ENCODE measurements around the gene LRRC61.
A peak's percentile ranks its signal among the peaks of the same experiment; 100 is the strongest.

The LRRC61 gene

DNA sequence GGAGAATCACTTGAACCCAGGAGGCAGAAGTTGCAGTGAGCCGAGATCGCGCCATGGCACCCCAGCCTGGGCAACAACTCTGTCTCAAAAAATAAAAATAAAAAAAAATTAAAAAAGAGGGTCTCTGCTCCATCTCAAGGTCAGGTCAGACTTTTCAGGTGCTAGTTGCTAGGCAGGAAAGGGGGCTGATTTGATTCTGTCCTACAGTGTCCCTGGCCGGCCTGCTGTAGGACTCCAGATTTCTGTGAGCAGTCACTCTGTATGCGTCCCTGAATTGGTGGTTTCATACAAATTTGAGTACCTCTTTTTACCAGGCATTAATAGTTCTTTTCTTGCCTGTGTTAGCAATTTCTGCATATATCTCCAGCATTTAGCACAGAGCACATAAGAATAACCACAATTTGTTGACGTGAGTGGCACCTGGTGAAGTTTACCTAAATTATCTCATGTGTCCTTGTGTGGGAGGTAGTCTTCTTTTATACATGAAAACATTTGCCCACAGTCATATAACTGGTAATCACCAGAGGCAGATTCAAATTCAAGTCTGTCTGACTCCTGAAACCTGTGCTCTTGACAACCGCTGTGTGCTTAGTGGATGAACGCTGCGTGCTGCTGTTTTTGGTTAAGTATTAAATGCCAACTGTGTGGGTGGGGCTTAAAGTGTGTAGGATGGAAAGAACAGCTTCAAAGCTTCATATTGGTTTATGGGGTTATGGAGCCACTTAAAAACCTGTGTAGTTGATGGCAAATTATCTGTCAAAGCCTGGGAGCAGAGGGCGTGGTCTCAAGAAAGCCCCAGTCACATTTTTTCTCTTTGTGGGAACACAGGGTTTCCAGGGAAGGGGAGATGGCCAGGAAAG, 52.7 kb downstream of the LRRC61 start:
- H3K27ac Mint-ChIP-seq: peak overlapping the region; percentile 73

DNA sequence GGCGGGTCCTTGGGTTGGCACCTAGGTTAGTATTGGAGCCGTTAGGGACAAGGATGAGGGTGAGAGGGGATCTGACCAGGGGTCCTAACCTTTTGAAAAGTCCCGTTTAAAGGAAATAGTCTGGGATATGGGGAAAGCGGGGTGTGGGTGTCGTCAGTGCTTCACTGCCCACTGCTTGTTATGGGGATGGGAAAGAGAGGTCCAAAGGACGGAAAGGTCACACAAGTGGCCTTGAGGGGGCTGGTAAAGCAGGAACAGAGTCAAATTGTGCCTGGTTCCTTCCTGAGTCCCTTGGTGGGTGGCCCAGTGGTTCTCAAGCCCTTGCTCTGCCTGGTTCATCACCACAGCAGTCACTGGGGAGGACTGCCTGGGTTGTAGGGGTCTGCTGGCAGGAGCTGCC, 53.4 kb downstream of the LRRC61 start:
- no peak for DNase-seq
- peaks cover 8% of the 10 kb centered on the region for H3K27me3 Mint-ChIP-seq (ENCODE audit: low read depth, poor library complexity)
- TF ChIP-seq, protein P1, sequence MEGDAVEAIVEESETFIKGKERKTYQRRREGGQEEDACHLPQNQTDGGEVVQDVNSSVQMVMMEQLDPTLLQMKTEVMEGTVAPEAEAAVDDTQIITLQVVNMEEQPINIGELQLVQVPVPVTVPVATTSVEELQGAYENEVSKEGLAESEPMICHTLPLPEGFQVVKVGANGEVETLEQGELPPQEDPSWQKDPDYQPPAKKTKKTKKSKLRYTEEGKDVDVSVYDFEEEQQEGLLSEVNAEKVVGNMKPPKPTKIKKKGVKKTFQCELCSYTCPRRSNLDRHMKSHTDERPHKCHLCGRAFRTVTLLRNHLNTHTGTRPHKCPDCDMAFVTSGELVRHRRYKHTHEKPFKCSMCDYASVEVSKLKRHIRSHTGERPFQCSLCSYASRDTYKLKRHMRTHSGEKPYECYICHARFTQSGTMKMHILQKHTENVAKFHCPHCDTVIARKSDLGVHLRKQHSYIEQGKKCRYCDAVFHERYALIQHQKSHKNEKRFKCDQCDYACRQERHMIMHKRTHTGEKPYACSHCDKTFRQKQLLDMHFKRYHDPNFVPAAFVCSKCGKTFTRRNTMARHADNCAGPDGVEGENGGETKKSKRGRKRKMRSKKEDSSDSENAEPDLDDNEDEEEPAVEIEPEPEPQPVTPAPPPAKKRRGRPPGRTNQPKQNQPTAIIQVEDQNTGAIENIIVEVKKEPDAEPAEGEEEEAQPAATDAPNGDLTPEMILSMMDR (IDR thresholded peaks at IDR 0.05): no peak
- peak overlapping the region; percentile 73 for H3K27ac Mint-ChIP-seq
- peaks cover 25% of the 10 kb centered on the region for H3K36me3 Mint-ChIP-seq (ENCODE audit: low read depth)
- no peak overlapping the region for H3K4me3 Mint-ChIP-seq
- peaks cover 72% of the 10 kb centered on the region for H3K4me1 Mint-ChIP-seq
- H3K9me3 Mint-ChIP-seq: no peaks in the 10 kb centered on the region

More for the DNA sequence above, 52.7 kb downstream of the LRRC61 start:
- H3K4me3 Mint-ChIP-seq: no peak overlapping the region
- TF ChIP-seq, protein P1 (IDR thresholded peaks at IDR 0.05): no peak
- no peak for DNase-seq
- H3K9me3 Mint-ChIP-seq: no peaks in the 10 kb centered on the region
- peaks cover 26% of the 10 kb centered on the region for H3K36me3 Mint-ChIP-seq (ENCODE audit: low read depth)
- peaks cover 67% of the 10 kb centered on the region for H3K4me1 Mint-ChIP-seq
- peaks cover 8% of the 10 kb centered on the region for H3K27me3 Mint-ChIP-seq (ENCODE audit: low read depth, poor library complexity)

DNA sequence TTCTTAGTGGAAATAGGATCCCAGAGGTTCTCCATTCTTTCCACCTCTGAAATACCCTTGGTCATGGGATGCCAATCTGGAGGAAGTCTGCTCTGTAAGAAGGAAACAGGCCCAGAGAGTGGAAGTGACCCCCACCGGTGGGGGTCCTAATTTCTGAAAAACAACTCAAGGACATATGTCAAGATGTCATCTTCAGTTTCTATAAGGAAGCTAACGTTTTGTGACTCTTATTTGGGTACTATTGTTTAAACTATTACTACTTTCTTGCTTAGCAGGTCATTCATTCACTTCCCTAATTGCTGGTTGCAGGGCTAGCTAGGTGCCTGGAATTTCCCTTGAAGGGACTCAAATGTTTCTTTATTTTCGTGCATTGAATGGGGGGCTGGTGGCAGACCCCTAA, 54.0 kb downstream of the LRRC61 start:
- Mint-ChIP-seq H3K27me3 (ENCODE audit: low read depth, poor library complexity) (peaks cover 8% of the 10 kb centered on the region), H3K9me3 (no peaks in the 10 kb centered on the region), H3K27ac (peak overlapping the region; percentile 86), H3K4me1 (peaks cover 78% of the 10 kb centered on the region), H3K36me3 (ENCODE audit: low read depth) (peaks cover 25% of the 10 kb centered on the region), H3K4me3 (peak overlapping the region; percentile 75)
- DNase-seq: no peak
- TF ChIP-seq, protein P1 (IDR thresholded peaks at IDR 0.05): no peak

DNA sequence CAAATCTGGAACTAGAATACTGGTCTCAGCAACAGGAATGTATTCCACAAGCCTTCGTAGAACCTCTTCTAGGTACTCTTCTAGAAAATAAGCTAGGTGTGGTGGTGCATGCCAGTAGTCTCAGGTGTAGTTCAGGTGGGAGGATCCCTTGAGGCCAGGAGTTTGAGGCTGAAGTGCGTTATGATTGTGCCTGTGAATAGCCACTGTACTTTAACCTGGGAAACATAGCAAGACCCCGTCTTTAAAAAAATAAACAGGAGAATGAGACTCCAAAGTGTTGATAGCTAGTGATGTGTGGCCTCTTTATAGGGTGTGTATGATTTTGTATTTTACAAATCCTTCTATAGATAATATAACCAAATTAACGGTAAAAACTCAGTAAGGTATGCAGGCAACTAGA, 54.5 kb downstream of the LRRC61 start:
- H3K4me1 Mint-ChIP-seq: peaks cover 81% of the 10 kb centered on the region
- peak overlapping the region; percentile 86 for H3K27ac Mint-ChIP-seq
- TF ChIP-seq, protein P1 (IDR thresholded peaks at IDR 0.05): no peak
- no peaks in the 10 kb centered on the region for H3K9me3 Mint-ChIP-seq
- H3K27me3 Mint-ChIP-seq (ENCODE audit: low read depth, poor library complexity): peaks cover 8% of the 10 kb centered on the region
- H3K4me3 Mint-ChIP-seq: peak overlapping the region; percentile 75
- no peak for DNase-seq
- peaks cover 23% of the 10 kb centered on the region for H3K36me3 Mint-ChIP-seq (ENCODE audit: low read depth)

DNA sequence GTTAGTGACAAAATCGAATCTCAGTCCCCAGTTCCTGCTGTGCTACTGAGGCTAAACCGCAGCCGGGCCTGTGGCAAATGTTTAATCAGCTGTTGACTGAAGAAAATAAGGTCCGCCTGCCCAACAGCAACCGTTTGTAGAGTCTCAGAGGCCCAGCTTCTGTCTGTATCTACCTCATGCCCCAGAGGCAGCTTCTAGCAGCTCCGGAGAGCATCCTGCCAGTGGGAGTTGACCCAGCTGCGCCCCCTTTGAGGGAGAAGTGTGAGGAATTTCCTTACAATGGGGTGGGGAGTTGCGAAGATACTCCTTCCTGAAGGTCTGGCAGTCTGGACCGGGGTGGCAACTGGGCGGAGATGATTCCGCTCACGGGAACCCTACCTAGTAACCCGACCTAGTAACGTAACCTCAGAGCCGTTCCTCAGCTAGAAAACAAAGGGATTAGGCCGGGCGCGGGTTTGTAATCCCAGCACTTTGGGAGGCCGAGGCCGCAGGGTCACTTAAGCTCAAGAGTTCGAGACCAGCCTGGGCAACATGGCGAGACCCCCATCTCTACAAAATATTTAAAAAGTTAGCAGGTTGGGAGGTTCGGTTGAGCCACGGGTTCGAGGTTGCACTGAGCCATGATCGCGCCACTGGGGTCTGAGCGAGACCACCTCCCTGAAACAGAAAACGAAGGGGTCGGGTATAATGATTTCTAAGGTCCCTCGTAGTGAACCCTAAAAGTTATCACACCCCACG, 55.1 kb downstream of the LRRC61 start:
- Mint-ChIP-seq H3K36me3 (ENCODE audit: low read depth) (peaks cover 16% of the 10 kb centered on the region), H3K4me1 (peaks cover 81% of the 10 kb centered on the region), H3K4me3 (peak overlapping the region; percentile 75), H3K27me3 (ENCODE audit: low read depth, poor library complexity) (peaks cover 8% of the 10 kb centered on the region), H3K9me3 (no peaks in the 10 kb centered on the region), H3K27ac (peak overlapping the region; percentile 86)
- DNase-seq: peak; percentile 62
- TF ChIP-seq, protein P1 (IDR thresholded peaks at IDR 0.05): no peak
